ENCODE measurements around the gene KCTD20. TPM values are rescaled to one million over a fixed set of nuclear protein-coding genes. Genes with fewer than 3 reads are reported as not detected.
A peak's percentile ranks its signal among the peaks of the same experiment; 100 is the strongest.

The KCTD20 gene
- total and polyA plus RNA-seq, 2 of the 13 experiments (the other 11 are each of a cell fraction or from before 2014, with no cell fraction given): 52.7 to 67.1 TPM

- peak; percentile 91 for TF ChIP-seq DRAP1 (CRISPR knock-in tag; IDR thresholded peaks at IDR 0.05)
- TF ChIP-seq, protein P1, sequence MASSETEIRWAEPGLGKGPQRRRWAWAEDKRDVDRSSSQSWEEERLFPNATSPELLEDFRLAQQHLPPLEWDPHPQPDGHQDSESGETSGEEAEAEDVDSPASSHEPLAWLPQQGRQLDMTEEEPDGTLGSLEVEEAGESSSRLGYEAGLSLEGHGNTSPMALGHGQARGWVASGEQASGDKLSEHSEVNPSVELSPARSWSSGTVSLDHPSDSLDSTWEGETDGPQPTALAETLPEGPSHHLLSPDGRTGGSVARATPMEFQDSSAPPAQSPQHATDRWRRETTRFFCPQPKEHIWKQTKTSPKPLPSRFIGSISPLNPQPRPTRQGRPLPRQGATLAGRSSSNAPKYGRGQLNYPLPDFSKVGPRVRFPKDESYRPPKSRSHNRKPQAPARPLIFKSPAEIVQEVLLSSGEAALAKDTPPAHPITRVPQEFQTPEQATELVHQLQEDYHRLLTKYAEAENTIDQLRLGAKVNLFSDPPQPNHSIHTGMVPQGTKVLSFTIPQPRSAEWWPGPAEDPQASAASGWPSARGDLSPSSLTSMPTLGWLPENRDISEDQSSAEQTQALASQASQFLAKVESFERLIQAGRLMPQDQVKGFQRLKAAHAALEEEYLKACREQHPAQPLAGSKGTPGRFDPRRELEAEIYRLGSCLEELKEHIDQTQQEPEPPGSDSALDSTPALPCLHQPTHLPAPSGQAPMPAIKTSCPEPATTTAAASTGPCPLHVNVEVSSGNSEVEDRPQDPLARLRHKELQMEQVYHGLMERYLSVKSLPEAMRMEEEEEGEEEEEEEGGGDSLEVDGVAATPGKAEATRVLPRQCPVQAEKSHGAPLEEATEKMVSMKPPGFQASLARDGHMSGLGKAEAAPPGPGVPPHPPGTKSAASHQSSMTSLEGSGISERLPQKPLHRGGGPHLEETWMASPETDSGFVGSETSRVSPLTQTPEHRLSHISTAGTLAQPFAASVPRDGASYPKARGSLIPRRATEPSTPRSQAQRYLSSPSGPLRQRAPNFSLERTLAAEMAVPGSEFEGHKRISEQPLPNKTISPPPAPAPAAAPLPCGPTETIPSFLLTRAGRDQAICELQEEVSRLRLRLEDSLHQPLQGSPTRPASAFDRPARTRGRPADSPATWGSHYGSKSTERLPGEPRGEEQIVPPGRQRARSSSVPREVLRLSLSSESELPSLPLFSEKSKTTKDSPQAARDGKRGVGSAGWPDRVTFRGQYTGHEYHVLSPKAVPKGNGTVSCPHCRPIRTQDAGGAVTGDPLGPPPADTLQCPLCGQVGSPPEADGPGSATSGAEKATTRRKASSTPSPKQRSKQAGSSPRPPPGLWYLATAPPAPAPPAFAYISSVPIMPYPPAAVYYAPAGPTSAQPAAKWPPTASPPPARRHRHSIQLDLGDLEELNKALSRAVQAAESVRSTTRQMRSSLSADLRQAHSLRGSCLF (CRISPR knock-in tag; IDR thresholded peaks at IDR 0.05; ENCODE audit: borderline replicate concordance): no peak
- peak; percentile 87; the same call in 1 of the 2 replicates for TF ChIP-seq ZNF234 (CRISPR knock-in tag; conservative IDR thresholded peaks at IDR 0.05)
- TF ChIP-seq NCOA1 (CRISPR knock-in tag; IDR thresholded peaks at IDR 0.05): no peak
- TF ChIP-seq ARNT (IDR thresholded peaks at IDR 0.05): no peak
- 0 out of 4 replicates have a peak, but pooled peaks of 1 of the 2 experiments have one; percentile 19 for TF ChIP-seq NR2F1 (CRISPR knock-in tag; IDR thresholded peaks at IDR 0.05)
- no peak for TF ChIP-seq PAF1 (CRISPR knock-in tag; IDR thresholded peaks at IDR 0.05)
- TF ChIP-seq HDAC2 (CRISPR knock-in tag; IDR thresholded peaks at IDR 0.05): peak; percentile 75
- no peak for TF ChIP-seq SP1 (IDR thresholded peaks at IDR 0.05)
- peak; percentile 68 for TF ChIP-seq SP1 (CRISPR knock-in tag; IDR thresholded peaks at IDR 0.05)
- TF ChIP-seq ATF1 (CRISPR knock-in tag; IDR thresholded peaks at IDR 0.05): no peak
- 0 out of 2 replicates have a peak, but pooled peaks have one; percentile 57 for TF ChIP-seq DR1 (CRISPR knock-in tag; IDR thresholded peaks at IDR 0.05)
- TF ChIP-seq SMAD3 (CRISPR knock-in tag; IDR thresholded peaks at IDR 0.05): no peak
- no peak for TF ChIP-seq POLR2AphosphoS2 (IDR thresholded peaks at IDR 0.05; ENCODE audit: low read depth, low read length)
- TF ChIP-seq ZNF878 (CRISPR knock-in tag; IDR thresholded peaks at IDR 0.05): peak; percentile 66; the same call in 1 of the 2 replicates
- TF ChIP-seq HNRNPUL1 (IDR thresholded peaks at IDR 0.05; ENCODE audit: low read depth, low read length): no peak
- peak; percentile 92 for TF ChIP-seq ATF3 (CRISPR knock-in tag; IDR thresholded peaks at IDR 0.05)
- TF ChIP-seq ZNF678 (CRISPR knock-in tag; IDR thresholded peaks at IDR 0.05): no peak; the same call in 1 of the 2 replicates
- no peak; the same call in 1 of the 2 replicates for TF ChIP-seq MTERF4 (CRISPR knock-in tag; IDR thresholded peaks at IDR 0.05)
- peak; percentile 68; the same call in 1 of the 2 replicates for TF ChIP-seq GATA4 (IDR thresholded peaks at IDR 0.05; ENCODE audit: borderline replicate concordance, low read depth)
- no peak for TF ChIP-seq DBP (CRISPR knock-in tag; IDR thresholded peaks at IDR 0.05; ENCODE audit: not compliant biosample characterization)
- TF ChIP-seq XRCC5 (optimal IDR thresholded peaks at IDR 0.05; ENCODE audit: low read length): peak; percentile 87
- peak; percentile 74; the same call in 1 of the 2 replicates for TF ChIP-seq ZNF484 (CRISPR knock-in tag; IDR thresholded peaks at IDR 0.05; ENCODE audit: borderline replicate concordance, low read depth)
- no peak; the same call in 1 of the 2 replicates for TF ChIP-seq SNAI1 (CRISPR knock-in tag; IDR thresholded peaks at IDR 0.05; ENCODE audit: borderline replicate concordance)
Measured at GRCh38 chr6:36442671-36443470, at the start of gene KCTD20, which contains the start of gene PXT1 (continued).

Data from HepG2 (cell line).